Muscle layer of colon (tissue), 2 donors: ENCODE data around the gene WDR46.

Experiments used
- H3K27ac ChIP-seq: one replicate; pipeline ENCODE4 v1.7.0; 2013; ENCODE audit warnings: low read depth, mild to moderate bottlenecking, low read length, moderate library complexity
- H3K27me3 ChIP-seq, 2 donors: one replicate each; pipeline ENCODE4 v1.7.0; 2013; ENCODE audit warnings: low read length in 2 of 2, mild to moderate bottlenecking in 2 of 2; ENCODE audit not compliant: insufficient read depth in 2 of 2, control insufficient read depth in 1 of 2
- H3K36me3 ChIP-seq: one replicate; pipeline ENCODE4 v1.7.0; 2013; ENCODE audit warnings: mild to moderate bottlenecking, low read length; ENCODE audit not compliant: insufficient read depth
- H3K4me1 ChIP-seq: one replicate; pipeline ENCODE4 v1.7.0; 2013; ENCODE audit warnings: mild to moderate bottlenecking, low read length; ENCODE audit not compliant: insufficient read depth
- H3K4me3 ChIP-seq, 2 donors: one replicate each; pipeline ENCODE4 v1.7.0; 2013; ENCODE audit warnings: low read length in 2 of 2, low read depth in 1 of 2, mild to moderate bottlenecking in 1 of 2, moderate library complexity in 1 of 2
- H3K9ac ChIP-seq: one replicate; pipeline ENCODE4 v1.7.0; 2013; ENCODE audit warnings: low read length
- H3K9me3 ChIP-seq: one replicate; pipeline ENCODE4 v1.7.0; 2013; ENCODE audit warnings: mild to moderate bottlenecking, low read length
- donor health status: abdominal sarcoma.
- donor health status: Adenocarcinoma of cecum.

WDR46 gene, protein sequence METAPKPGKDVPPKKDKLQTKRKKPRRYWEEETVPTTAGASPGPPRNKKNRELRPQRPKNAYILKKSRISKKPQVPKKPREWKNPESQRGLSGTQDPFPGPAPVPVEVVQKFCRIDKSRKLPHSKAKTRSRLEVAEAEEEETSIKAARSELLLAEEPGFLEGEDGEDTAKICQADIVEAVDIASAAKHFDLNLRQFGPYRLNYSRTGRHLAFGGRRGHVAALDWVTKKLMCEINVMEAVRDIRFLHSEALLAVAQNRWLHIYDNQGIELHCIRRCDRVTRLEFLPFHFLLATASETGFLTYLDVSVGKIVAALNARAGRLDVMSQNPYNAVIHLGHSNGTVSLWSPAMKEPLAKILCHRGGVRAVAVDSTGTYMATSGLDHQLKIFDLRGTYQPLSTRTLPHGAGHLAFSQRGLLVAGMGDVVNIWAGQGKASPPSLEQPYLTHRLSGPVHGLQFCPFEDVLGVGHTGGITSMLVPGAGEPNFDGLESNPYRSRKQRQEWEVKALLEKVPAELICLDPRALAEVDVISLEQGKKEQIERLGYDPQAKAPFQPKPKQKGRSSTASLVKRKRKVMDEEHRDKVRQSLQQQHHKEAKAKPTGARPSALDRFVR

DNA sequence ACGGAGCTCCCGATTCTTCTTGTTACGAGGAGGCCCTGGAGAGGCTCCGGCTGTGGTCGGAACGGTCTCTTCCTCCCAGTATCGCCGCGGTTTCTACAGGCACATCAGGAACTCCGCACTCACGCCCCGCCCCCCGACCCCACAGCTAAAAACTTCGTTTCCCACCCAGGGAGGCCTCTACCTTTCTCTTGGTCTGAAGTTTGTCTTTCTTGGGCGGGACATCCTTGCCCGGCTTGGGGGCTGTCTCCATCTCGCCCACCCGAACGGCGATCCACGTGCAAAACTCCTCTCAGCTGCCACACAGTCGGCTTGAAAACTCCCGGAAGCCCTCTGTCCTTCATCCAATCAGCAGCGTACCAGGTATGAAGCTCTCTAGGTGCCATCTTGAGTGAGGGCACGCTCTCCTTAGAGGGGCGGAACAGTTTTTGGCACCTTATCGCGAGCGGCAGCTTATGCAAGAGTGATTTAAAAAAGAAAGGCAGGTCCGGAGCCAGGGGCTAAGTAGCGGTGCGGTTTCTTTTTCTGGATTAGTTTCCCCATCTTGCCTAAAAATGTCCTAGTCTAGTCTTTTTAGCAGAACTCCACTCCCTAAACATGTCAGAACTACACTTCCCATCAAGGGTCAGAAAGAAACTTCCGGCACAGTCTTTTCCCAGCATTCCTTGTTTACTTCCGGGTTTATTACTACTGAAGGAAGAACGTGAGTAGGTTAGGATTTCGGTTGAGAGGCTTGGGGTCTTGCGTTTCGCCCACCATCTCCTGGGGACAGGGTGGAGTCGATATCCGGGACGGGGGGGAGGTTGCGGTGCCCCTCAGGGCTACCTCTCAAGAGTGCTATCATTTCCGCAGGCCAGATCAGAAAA lies at the start of gene WDR46, which contains the start of gene PFDN6:
Gene WDR46 (minus strand): TSS at position 319 of the 863 bp plus-strand sequence. CDS start 69 bp downstream, at position 250.
Gene PFDN6 (plus strand): TSS at position 681 of the 863 bp plus-strand sequence. CDS start 256 bp downstream, outside the sequence.
- Histone ChIP-seq H3K9me3 (no peaks in the 10 kb centered on the region), H3K9ac (peak within 1 kb of the TSS; percentile 65), H3K36me3 (peaks cover 50% of the 10 kb centered on the region), H3K4me1 (peaks cover 19% of the 10 kb centered on the region), H3K27ac (peak within 1 kb of the TSS; percentile 91), H3K27me3 (no peaks in the 10 kb centered on the region), H3K4me3 (peak within 1 kb of the TSS; percentile 79 to 83)

DNA sequence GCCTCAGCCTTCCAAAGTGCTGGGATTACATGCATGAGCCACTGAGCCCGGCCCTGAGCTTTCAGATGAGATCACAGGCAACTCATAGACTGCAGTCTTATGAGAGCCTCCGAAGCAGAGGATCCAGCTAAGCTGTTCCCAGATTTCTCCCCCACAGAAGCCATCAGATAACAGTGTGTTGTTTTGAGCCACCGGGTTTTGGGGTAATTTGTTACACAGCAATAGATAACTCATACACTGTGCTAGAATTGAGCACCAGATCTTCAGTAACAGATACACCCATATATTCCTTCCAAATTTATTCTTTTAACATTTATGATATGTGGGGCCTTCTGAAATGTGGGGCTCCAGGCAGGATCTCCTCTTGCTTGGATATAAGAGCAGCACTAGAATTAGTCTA lies 47.5 kb upstream of the WDR46 start:
- no peaks in the 10 kb centered on the region for H3K4me1 ChIP-seq
- no peaks in the 10 kb centered on the region for H3K36me3 ChIP-seq
- no peak overlapping the region for H3K9ac ChIP-seq
- H3K27me3 ChIP-seq, result no peaks in the 10 kb centered on the region
- no peak overlapping the region for H3K27ac ChIP-seq
- H3K9me3 ChIP-seq, result no peaks in the 10 kb centered on the region
- no peak overlapping the region for H3K4me3 ChIP-seq

DNA sequence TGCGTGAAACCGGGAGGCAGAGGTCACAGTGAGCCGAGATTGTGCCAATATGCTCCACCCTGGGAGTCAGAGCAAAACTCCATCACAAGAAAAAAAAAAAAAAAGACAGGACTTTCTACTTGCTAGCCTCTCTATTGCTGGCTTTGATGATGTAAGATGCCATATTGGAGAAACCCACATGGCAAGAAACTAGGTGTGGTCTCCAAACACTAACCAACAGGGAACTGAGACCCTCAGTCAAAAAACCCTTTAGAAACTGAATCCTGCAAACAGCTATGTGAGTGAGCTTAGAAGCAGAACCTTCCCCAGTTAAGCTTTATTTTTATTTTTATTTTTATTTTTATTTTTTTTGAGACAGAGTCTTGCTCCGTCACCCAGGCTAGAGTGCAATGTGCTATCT lies 46.9 kb upstream of the WDR46 start:
- Histone ChIP-seq H3K4me1 (no peaks in the 10 kb centered on the region), H3K9me3 (no peaks in the 10 kb centered on the region), H3K9ac (no peak overlapping the region), H3K27me3 (no peaks in the 10 kb centered on the region), H3K27ac (no peak overlapping the region), H3K4me3 (no peak overlapping the region), H3K36me3 (no peaks in the 10 kb centered on the region)

DNA sequence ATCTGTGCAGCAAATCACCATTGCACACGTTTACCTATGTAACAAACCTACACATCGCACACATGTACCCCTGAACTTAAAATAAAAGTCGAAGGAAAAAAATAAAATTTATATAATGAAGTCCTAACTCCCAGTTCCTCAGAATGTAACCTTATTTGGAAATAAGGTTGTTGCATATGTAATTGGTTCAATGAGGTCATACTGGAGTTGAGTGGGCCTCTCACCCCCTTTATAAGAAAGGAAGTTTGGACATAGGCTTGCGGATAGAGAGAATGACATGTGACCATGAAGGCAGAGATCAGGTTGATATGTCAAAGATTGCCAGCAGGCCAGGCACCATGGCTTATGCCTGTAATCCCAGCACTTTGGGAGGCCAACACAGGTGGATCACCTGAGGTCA lies 44.6 kb upstream of the WDR46 start:
- Histone ChIP-seq H3K9ac (no peak overlapping the region), H3K27ac (no peak overlapping the region), H3K4me3 (no peak overlapping the region), H3K27me3 (no peaks in the 10 kb centered on the region), H3K36me3 (no peaks in the 10 kb centered on the region), H3K4me1 (no peaks in the 10 kb centered on the region), H3K9me3 (no peaks in the 10 kb centered on the region)

DNA sequence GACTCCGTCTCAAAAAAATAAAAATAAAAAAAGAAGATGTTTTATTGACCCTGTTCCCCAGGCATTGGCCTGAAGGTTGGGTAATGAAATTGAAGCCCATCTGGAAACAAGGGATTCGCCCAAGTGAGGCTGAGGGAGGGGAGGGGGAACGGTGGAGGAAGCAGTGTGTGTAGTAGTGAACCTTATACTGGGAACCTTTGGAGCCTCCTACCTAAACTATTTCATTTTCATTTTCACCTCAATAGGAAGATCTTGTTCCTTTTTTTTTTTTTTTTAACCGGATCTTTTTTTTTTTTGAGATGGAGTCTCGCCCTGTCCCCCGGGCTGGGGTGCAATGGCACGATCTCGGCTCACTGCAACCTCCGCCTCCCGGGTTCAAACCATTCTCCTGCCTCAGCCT lies 41.7 kb upstream of the WDR46 start:
- Histone ChIP-seq H3K36me3 (no peaks in the 10 kb centered on the region), H3K9ac (no peak overlapping the region), H3K9me3 (no peaks in the 10 kb centered on the region), H3K4me3 (no peak overlapping the region), H3K4me1 (no peaks in the 10 kb centered on the region), H3K27me3 (no peaks in the 10 kb centered on the region), H3K27ac (no peak overlapping the region)

DNA sequence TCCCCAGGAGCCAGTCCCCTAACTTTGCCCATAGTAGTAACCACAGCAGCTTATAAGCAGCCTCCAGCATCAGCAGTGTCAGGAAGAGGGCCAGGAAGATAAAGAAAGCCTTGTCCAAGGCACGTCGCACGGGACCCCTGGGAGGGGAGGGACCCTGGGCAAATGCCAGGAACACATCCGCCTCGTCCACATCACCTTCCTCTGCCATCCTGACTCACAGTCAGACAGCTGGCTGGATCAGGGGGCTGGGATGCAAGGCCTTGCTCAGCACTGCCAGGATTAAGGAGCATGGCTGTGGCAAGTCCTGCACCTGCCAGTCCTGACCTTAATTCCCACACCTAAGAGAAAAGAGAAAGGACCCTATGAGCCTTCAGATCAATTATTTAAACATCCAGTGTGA lies 40.0 kb upstream of the WDR46 start:
- no peak overlapping the region for H3K4me3 ChIP-seq
- no peak overlapping the region for H3K9ac ChIP-seq
- no peak overlapping the region for H3K27ac ChIP-seq
- no peaks in the 10 kb centered on the region for H3K9me3 ChIP-seq
- no peaks in the 10 kb centered on the region for H3K27me3 ChIP-seq
- H3K4me1 ChIP-seq, result peaks cover under 1% of the 10 kb centered on the region
- H3K36me3 ChIP-seq, result no peaks in the 10 kb centered on the region

DNA sequence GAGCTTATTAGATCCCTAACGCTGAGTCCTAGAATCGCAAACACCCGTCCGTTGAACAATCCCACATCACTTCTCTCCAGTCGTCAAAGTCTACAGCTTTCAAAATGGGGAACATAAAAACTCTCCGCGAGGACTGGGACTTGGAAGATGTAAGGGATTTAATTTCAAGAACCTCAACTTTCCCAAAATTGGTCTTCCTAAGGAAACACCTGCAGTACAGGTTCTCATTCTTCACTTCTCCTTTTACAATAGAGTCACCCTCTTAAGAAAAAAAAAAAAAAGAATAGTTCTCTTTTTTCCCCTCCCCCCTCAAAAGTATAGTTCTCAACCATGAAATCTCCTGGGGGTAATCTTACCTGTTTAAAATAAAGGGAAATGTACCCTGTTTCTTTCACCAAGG lies 35.1 kb upstream of the WDR46 start:
- Histone ChIP-seq H3K9ac (peak overlapping the region; percentile 63), H3K27me3 (no peaks in the 10 kb centered on the region), H3K4me3 (peak overlapping the region in 1 of 2 donors; percentile 78), H3K4me1 (peaks cover 33% of the 10 kb centered on the region), H3K9me3 (no peaks in the 10 kb centered on the region), H3K27ac (peak overlapping the region; percentile 82), H3K36me3 (peaks cover 21% of the 10 kb centered on the region)

DNA sequence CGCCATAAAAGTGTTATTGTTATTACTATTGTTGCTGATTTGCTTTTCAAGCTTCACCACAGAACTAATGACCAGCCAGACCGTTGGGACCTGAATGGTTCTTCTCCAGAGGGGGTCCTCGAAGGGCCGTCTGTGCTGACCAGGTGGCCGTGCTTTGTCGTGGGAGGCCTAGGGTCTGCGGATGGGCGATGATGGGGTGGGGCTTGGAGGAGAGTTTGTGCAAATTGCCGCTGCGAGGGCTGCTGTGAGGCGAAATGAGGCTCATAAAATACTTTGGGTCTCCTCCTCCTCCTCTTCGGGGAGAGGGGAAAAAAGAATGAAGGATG lies 34.5 kb upstream of the WDR46 start:
- Histone ChIP-seq H3K4me3 (peak overlapping the region; percentile 78 to 85), H3K27ac (peak overlapping the region; percentile 82), H3K4me1 (peaks cover 34% of the 10 kb centered on the region), H3K36me3 (peaks cover 26% of the 10 kb centered on the region), H3K9ac (peak overlapping the region; percentile 63), H3K27me3 (no peaks in the 10 kb centered on the region), H3K9me3 (no peaks in the 10 kb centered on the region)

DNA sequence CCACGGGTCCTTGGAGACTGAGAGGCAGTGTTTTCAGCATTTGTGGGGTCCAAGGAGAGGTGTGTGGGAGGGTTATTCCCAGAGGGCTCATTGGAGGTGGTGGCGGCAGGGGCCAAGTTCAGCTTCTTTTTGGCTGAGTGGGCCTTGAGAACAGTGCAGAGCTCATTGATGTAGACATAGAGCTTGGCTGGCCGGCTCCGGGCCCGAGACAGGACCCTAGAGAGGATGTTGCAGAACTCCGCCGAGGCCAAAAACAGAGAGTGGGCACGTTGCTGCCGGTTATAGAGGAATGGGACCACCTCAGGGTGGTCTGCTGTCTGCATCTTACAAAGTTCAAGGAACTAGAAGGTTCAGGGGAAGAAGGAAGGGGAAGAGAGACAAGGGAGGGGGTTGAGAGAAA lies 32.2 kb upstream of the WDR46 start:
- H3K9ac ChIP-seq, result no peak overlapping the region
- no peaks in the 10 kb centered on the region for H3K27me3 ChIP-seq
- H3K9me3 ChIP-seq, result no peaks in the 10 kb centered on the region
- peaks cover 31% of the 10 kb centered on the region for H3K36me3 ChIP-seq
- H3K4me3 ChIP-seq, result no peak overlapping the region
- H3K27ac ChIP-seq, result no peak overlapping the region
- H3K4me1 ChIP-seq, result peaks cover 47% of the 10 kb centered on the region

DNA sequence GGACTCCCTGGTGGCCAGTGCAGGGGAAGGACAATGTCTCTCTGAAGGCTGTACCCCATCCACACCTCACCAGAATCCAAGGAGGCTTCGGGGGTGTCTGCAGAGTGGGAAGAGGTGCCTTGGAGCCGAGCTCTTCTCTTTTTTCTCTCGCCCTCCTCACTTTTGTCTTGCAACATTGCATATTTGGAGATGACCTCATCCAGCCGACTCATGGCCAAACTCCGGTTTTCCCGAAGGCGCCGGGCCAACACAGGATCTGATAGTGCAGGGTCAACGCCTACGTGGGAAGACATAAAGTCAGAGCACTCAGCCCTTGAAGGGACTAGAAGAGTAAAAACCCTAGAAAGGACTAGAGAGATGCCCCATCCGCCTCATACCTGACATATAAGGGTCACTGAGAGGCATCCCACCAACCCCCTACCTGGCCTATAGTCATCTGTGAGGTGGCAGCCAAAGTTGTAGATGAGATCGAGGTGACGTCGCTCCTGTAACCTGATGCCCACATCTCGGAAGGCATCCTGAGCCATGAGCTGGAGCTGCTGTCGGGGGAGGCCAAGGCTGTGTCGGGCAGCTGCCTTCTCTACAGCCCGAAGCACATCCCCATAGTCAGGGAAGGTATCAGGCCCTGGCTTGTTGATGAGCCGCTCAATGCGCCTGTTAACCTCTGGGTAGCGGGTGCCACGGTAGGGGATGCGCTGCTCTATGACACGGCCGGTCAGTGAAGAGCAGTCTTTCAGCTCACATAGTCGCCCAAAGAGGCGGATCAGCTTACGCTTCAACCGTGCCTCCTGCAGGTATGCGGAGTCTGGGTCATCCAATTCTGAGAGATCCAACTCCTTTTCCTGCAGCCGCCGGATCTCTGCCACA lies 31.5 kb upstream of the WDR46 start:
- H3K36me3 ChIP-seq, result peaks cover 36% of the 10 kb centered on the region
- H3K27ac ChIP-seq, result no peak overlapping the region
- no peak overlapping the region for H3K9ac ChIP-seq
- H3K9me3 ChIP-seq, result no peaks in the 10 kb centered on the region
- peaks cover 47% of the 10 kb centered on the region for H3K4me1 ChIP-seq
- H3K4me3 ChIP-seq, result no peak overlapping the region
- H3K27me3 ChIP-seq, result no peaks in the 10 kb centered on the region

DNA sequence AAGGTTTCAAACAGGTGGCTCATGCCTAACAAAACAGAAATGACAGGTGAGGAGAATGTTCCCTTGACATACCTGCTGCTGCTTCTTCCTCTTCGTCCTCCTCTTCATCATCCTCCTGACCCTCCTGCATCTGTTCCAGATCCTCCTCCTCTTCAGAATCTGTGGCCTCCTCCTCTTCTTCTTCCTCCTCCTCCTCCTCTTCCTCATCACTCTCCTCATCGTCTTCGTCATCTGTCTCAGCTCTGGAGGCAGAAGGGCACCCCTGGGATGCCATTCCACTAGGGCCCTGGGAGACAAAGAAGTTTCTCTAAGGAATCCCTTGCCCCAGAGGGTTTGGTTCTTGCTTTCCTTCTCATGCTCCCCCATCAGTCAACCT lies 30.9 kb upstream of the WDR46 start:
- H3K9me3 ChIP-seq, result no peaks in the 10 kb centered on the region
- H3K27ac ChIP-seq, result no peak overlapping the region
- no peak overlapping the region for H3K9ac ChIP-seq
- no peak overlapping the region for H3K4me3 ChIP-seq
- no peaks in the 10 kb centered on the region for H3K27me3 ChIP-seq
- H3K36me3 ChIP-seq, result peaks cover 36% of the 10 kb centered on the region
- H3K4me1 ChIP-seq, result peaks cover 52% of the 10 kb centered on the region
